Thyroid gland (tissue), 4 donors: ENCODE results near the gene BANP.
"Not testable (repeated sequence)": the region's sequence is repeated elsewhere in the genome, so short reads cannot be mapped to it uniquely, and the experiment has no call there.

Experiments used
- CTCF ChIP-seq, 6 experiments: fragments of 200-600 bp in 3 of 6; fragments of 450-650 bp in 3 of 6; sonication (generic) in 3 of 6; IDR thresholded peaks; one replicate each; pipeline ENCODE4 v1.5.1; 2016 to 2019; ENCODE audit warnings: antibody characterized with exemption in 6 of 6, mild to moderate bottlenecking in 2 of 6, inconsistent platforms in 1 of 6, moderate library complexity in 1 of 6
- POLR2A ChIP-seq, 2 donors: fragments of 450-650 bp; IDR thresholded peaks; one replicate each; pipeline ENCODE4 v1.6.1; 2017; ENCODE audit warnings: antibody characterized with exemption in 2 of 2, mild to moderate bottlenecking in 2 of 2, moderate library complexity in 1 of 2

GRCh38 chr16:88096659-88097058 lies 145.4 kb downstream of the BANP start:
- not testable (repeated sequence) for TF ChIP-seq CTCF, POLR2A (IDR thresholded peaks at IDR 0.05)
